GM18870 (cell line): ENCODE measurements around the gene ATP5F1C.

Source experiments
- ATAC-seq: cut with Tn5 transposase; IDR thresholded peaks from one replicate; pipeline ENCODE4 v1.9.1; 2021; ENCODE audit warnings: moderate library complexity; ENCODE audit not compliant: unreplicated experiment

Gene ATP5F1C

DNA sequence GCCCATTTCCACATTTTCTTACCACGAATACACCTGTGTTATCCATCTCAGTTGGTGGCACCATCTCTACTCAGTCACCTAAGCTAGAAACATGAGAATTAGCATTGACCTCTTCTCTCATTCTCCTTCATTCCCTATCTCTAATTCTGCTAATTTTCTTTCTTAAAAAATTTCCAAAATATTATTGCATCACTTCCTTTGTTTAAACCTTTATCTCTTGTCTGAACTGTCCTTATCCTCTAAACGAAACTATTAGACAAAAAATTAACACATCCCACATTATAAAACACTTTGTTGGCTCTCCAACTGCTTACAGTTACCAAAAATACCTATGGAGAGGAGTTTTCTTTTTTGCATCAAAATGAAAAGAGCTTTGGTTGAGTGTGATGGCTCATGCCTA lies 48.6 kb downstream of the ATP5F1C start:
- no peak for ATAC-seq

DNA sequence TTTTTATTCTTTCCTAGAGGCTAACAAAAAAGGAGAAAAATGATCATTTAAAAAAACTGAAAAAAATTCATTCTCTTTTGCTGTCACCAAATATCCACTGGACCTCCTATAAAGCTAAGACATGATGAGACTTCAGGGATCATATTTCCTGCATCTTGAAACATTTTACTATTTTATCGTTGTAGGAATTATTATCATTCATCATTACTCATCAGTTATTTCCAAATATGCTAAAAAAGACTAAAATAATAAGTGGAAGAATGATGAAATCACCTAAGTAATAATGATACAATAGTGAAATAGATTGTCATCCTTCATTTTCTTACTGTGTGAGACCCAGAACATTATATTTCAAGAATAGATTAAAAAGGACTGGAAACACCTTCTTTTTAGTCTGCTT lies 58.6 kb downstream of the ATP5F1C start:
- no peak for ATAC-seq

DNA sequence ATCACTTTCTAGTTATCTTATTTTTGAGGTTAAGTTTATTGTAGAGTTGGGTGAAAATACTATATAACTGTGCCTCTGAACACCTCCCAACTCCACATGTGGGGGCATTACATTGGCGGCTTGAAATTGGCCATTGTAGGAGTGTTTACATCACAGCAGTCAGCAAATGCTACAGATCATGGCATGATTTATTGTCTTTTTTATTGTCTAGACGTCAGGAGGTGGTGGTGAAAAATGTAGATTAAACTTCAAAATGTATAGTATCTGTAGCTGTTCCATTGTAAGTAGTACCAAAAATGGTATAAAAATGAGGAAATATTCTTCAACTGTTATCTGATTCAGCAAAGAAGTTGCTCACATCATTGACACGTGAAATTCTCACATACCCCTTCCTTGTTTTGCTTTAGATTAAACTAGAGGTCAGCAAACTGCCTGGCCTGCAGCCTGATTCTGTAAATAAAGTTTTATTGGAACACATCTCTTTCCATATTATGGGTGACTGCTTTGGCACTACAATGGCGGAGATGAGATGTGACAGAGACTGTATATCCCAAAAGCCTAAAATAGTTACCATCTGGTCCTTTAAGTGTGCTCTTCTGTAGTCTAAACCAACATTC lies 65.4 kb downstream of the ATP5F1C start:
- ATAC-seq: no peak

DNA sequence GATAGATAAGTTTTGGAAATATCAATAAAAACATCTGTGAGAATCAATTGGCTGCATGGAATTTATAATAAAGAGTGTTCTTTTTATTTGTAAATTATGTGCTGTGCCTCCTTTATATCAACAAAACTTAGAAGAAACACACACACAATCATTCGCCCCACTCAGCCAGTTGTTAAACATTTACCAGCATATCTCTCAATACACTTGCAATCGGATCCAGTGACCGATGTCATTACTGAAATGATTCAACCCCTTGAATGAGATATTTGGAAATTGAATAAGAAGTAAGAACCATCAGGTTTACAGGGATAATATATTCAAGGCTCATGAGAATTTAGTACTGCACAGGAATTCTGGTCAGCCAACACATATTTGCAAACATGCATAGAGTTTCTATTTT lies 65.9 kb downstream of the ATP5F1C start:
- no peak for ATAC-seq

DNA sequence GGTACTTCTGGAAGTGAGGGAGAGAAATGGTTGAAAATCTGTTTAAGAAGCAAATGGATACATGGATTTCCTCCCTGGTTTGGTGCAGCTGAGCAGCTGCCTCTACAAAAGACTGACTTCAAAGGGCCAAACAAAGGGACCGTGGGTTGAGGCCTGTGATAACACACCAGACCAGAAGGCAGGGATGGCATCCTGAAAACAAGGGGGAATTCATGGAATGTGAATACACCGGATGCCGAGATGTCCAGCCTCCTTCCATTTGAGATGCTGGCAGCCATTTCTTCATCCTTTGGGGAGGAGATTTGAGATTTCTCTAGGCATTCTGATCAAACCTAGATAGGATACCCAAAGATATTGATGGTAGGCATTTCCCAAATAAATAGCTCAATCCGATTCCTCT lies 67.2 kb downstream of the ATP5F1C start:
- no peak for ATAC-seq

DNA sequence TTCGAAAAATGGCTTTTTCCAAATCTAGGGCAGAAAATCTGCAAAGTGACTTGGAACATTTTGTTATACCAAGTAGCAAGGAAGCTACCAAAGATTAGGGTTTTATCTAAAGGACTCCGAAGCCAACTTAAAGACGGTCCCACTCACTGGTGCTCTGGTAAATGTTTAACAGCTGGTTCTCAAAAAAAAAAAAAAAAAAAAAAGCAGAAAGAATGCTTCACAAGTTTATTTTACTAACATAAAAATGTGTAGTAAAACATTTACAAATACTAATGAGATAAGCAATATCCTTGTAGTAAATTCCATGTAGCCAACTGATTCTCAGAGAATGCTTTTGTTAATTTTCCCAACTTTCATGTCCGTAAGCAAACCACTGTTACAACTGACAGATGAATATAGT lies 68.7 kb downstream of the ATP5F1C start:
- ATAC-seq: no peak

DNA sequence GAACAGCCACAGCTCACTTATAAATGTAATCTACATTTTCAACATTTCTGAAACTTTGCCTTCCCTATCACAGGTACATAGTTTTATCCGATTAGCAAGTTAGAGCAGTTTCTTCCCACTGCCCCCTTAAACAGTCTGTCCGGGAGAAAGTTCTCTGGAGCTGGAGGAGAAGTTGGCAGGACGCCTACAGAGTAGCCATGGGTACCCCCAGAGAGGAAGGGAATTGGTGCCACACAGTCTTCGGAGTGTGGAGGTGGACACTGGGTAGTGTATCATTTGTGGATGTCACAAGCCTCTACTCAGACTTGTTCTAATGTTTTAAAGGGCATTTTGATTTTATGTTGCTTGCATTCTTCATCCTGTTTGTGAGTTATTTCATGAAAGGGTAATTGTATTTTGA lies 69.3 kb downstream of the ATP5F1C start:
- ATAC-seq: no peak
